Kidney glomerular epithelial cell (primary cell): ENCODE results near the gene RMND5B.
"Not testable (repeated sequence)": the region's sequence is repeated elsewhere in the genome, so short reads cannot be mapped to it uniquely, and the experiment has no call there.

ENCODE experiments used
- DNase-seq: peaks from one replicate; lab custom pipeline; 2025; lab: John Stamatoyannopoulos, UW

RMND5B gene

GRCh38 chr5:178170455-178170854 is 39.6 kb downstream of the RMND5B start:
- no peak for DNase-seq

GRCh38 chr5:178174456-178174855 is 43.6 kb downstream of the RMND5B start:
- no peak for DNase-seq

- DNase-seq = no peak
Measured at GRCh38 chr5:178176791-178177190, 46.0 kb downstream of the RMND5B start.

GRCh38 chr5:178177569-178177968 is 46.8 kb downstream of the RMND5B start:
- DNase-seq = no peak

GRCh38 chr5:178180141-178180863 is 49.5 kb downstream of the RMND5B start:
- no peak for DNase-seq

GRCh38 chr5:178182158-178182876 is 51.5 kb downstream of the RMND5B start:
- no peak for DNase-seq

- DNase-seq = no peak
Measured at GRCh38 chr5:178186427-178186826, 55.6 kb downstream of the RMND5B start.

- DNase-seq = no peak
Measured at GRCh38 chr5:178187014-178187413, 56.2 kb downstream of the RMND5B start, which contains the start of gene GMCL2. Gene GMCL2 (minus strand): TSS chr5:178187371. CDS start chr5:178187299, 72 bp downstream.

GRCh38 chr5:178189433-178189832 is 58.6 kb downstream of the RMND5B start:
- DNase-seq = no peak

GRCh38 chr5:178191661-178192060 is 60.8 kb downstream of the RMND5B start:
- no peak for DNase-seq

- DNase-seq = no peak
Measured at GRCh38 chr5:178192244-178192643, 61.4 kb downstream of the RMND5B start.

- no peak for DNase-seq
Measured at GRCh38 chr5:178192787-178193186, 62.0 kb downstream of the RMND5B start.

- DNase-seq = no peak
Measured at GRCh38 chr5:178193251-178193809, 62.5 kb downstream of the RMND5B start.

- DNase-seq = no peak
Measured at GRCh38 chr5:178194026-178194425, 63.2 kb downstream of the RMND5B start.

GRCh38 chr5:178196281-178196812 is 65.5 kb downstream of the RMND5B start:
- DNase-seq = no peak

- DNase-seq = no peak
Measured at GRCh38 chr5:178196986-178197385, 66.2 kb downstream of the RMND5B start.

- not testable (repeated sequence) for DNase-seq
Measured at GRCh38 chr5:178198151-178198550, 67.3 kb downstream of the RMND5B start.

- no peak for DNase-seq
Measured at GRCh38 chr5:178198706-178199105, 67.9 kb downstream of the RMND5B start.

GRCh38 chr5:178199581-178200434 is 69.0 kb downstream of the RMND5B start:
- no peak for DNase-seq
